Right cardiac atrium (tissue), 5 donors: ENCODE results near the gene ACYP1. TPM values are rescaled to one million over a fixed set of nuclear protein-coding genes. Genes with fewer than 3 reads are reported as not detected.

Experiments
- ATAC-seq, 2 donors: fragments of 200-7000 bp; cut with Tn5 transposase; one replicate each; pipeline versions ENCODE4 v1.8.0 to v1.9.1; 2020; ENCODE audit warnings: moderate library complexity in 2 of 2, mild to moderate bottlenecking in 1 of 2
- DNase-seq, 3 donors: peaks; one replicate each; pipeline ENCODE4 v3.0.0-alpha.2; 2020
- H3K27ac ChIP-seq: one replicate; pipeline ENCODE4 v1.5.1; 2013; ENCODE audit warnings: mild to moderate bottlenecking, low read length, control low read depth, moderate library complexity
- H3K27me3 ChIP-seq: one replicate; pipeline ENCODE4 v1.6.1; 2013; ENCODE audit not compliant: control insufficient read depth, insufficient read depth
- H3K4me1 ChIP-seq: one replicate; pipeline ENCODE4 v1.6.1; 2013; ENCODE audit warnings: low read length; ENCODE audit not compliant: control insufficient read depth, insufficient read depth
- H3K4me3 ChIP-seq: one replicate; pipeline ENCODE4 v1.5.1; 2013; ENCODE audit warnings: low read length, control low read depth
- H3K9me3 ChIP-seq: one replicate; pipeline ENCODE4 v1.6.1; 2013; ENCODE audit warnings: low read length; ENCODE audit not compliant: control insufficient read depth
- WGBS: extraction: QIAGEN DNeasy Blood & Tissue Kit; methylation state at CpG from one replicate; pipeline ENCODE4 v1.1.7; 2013; 5-methylcytosine and 5-hydroxymethylcytosine counted together
- intact Hi-C, 4 donors: fragments of 100-400 bp; cut with DNase I; formaldehyde crosslinking; loops; one replicate each; pipeline versions ENCODE4 v1.11.0 to v1.14.0; 2022 to 2023
- polyA plus RNA-seq: library from polyadenylated mRNA; stranded (reverse); fragments of 200-250 nt; gene quantifications from one replicate; pipeline ENCODE4 v1.2.3, GENCODE V29; 2013
- total RNA-seq, 4 donors: library from RNA; stranded (reverse); fragmentation: NEBNext Ultra II Directional; extraction: Animal tissue kit (Norgen Biotek cat#: 25700); gene quantifications; one replicate each; pipeline ENCODE4 v1.2.1, GENCODE V29; 2021
- donor health status: healthy with polysubstance abuse.
- donor health status: DM: no; HTN: yes; CAD: no.
- donor health status: DM: no; HTN: no; CAD: no.
- donor health status: DM: no; HTN: yes; CAD: no; lungs with severe emphysema.
- donor health status: DM: yes; HTN: yes; CAD: no.

Gene ACYP1
- total and polyA plus RNA-seq, 5 donors = 10.2 to 24.0 (median 11.6) TPM

DNA sequence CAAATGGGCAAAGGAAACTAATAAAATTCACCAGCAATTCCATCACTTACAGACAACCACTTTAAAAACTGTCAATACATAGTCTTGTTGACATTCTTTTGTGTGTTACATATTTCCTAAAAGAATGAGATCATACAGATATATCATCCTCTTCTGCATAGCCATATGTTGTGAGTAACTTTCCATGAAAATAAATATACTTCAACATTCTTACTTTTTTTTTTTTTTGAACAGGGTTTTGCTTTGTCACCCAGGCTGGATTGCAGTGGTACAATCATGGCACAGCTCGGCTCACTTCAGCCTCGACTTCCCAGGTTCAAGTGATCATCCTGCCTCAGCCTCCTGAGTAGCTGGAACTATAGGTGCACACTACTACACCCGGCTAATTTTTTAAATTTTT, 26.5 kb upstream of the ACYP1 start:
- H3K4me1 ChIP-seq = no peaks in the 10 kb centered on the region
- intact Hi-C loops = loop anchor here in 1 of 4 donors (10.0 kb wide), 1 partner anchor 176 kb away; no protein-coding TSS in a partner anchor
- no peaks in the 10 kb centered on the region for H3K9me3 ChIP-seq
- no peak for DNase-seq
- no peak for ATAC-seq
- WGBS = 92% methylated on average over 3 of the region's 3 CpGs
- no peak overlapping the region for H3K27ac ChIP-seq
- H3K4me3 ChIP-seq = no peak overlapping the region
- H3K27me3 ChIP-seq = no peaks in the 10 kb centered on the region

GRCh38 chr14:75088566-75089373, 24.9 kb upstream of the ACYP1 start:
- WGBS = 69% methylated on average over 7 of the region's 7 CpGs
- Histone ChIP-seq H3K4me1 (no peaks in the 10 kb centered on the region), H3K9me3 (no peaks in the 10 kb centered on the region), H3K27me3 (no peaks in the 10 kb centered on the region), H3K27ac (no peak overlapping the region), H3K4me3 (no peak overlapping the region)
- ATAC-seq (peak; percentile 67 to 79), DNase-seq (no peak)
- intact Hi-C loops = loop anchor here in 3 of 4 donors (2.0 to 10.0 kb wide), 6 partner anchors 141 to 226 kb away; no protein-coding TSS in a partner anchor

DNA sequence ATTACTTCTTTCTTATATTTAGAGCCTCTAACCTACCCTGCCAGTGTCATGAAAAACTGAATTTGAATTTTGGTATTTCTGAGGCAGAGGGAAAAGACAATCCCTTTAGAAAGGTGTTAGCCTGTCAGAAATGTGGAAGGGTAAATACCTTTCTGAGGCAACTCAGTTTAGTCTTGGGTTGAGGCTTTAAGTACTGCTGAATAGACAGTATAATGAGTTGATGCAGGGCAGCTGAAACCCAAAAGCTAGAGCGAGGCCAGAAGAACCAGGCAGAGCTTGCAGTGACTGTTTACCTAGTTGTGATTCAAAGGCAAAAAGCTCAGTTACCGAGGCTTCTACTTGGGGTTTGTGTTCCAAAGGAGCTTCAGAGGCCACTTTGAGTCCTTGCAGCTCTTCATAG, 24.3 kb upstream of the ACYP1 start:
- no peak for ATAC-seq
- intact Hi-C loops = loop anchor here in 3 of 4 donors (2.0 to 10.0 kb wide), 6 partner anchors 141 to 226 kb away; no protein-coding TSS in a partner anchor
- H3K27me3 ChIP-seq = no peaks in the 10 kb centered on the region

DNA sequence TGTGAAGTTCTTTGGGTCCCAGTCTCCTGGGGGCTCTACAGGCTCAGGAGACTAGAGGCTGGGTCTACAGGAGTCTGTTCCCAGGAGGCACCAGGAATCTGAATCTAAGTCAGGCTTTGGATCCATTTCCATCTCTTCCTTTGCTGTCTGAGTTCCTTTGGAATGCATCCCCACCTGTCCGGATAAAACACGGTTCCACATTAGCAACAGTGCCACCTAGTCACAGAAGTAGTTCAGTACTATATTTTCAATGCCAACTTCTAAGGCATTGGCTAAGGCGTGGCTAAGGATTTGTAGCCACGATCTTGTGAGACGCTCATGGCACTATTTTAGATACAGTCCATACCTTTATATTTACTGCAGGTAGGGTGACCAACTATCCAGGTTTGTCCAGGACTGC, 20.7 kb upstream of the ACYP1 start:
- ATAC-seq = no peak
- intact Hi-C loops = loop anchor here in 1 of 4 donors (10.0 kb wide), 1 partner anchor 140 kb away; no protein-coding TSS in a partner anchor
- H3K27ac ChIP-seq = no peak overlapping the region

More for the DNA sequence above, 24.3 kb upstream of the ACYP1 start:
- Histone ChIP-seq H3K4me1 (no peaks in the 10 kb centered on the region), H3K9me3 (no peaks in the 10 kb centered on the region), H3K4me3 (no peak overlapping the region), H3K27ac (no peak overlapping the region)
- 90% methylated on average over 2 of the region's 2 CpGs for WGBS
- DNase-seq = no peak

DNA sequence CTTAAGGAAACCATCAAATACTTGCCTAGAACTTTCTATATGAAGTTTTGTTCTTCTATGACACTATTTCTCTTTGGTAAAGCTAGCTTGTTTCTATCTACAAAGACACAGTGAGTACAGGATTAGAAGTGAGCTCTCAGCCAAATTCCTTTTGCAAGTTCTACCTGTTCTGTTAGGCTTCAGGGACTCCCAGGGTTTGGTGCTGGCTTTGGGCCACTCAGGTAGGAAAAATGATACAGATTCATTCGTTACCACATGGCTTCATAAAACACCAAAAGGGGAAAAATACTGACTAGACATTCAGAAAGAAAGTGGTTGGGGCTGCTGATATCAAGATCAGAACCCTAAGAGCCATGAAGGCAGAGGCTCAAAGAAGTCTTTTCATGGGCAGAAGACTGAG, 19.4 kb upstream of the ACYP1 start:
- Histone ChIP-seq H3K4me1 (no peaks in the 10 kb centered on the region), H3K4me3 (no peak overlapping the region), H3K27me3 (no peaks in the 10 kb centered on the region), H3K27ac (no peak overlapping the region), H3K9me3 (no peaks in the 10 kb centered on the region)
- no peak for ATAC-seq
- intact Hi-C loops = loop anchor here in 1 of 4 donors (10.0 kb wide), 1 partner anchor 138 kb away; no protein-coding TSS in a partner anchor
- no peak for DNase-seq
- WGBS = 95% methylated on average over 1 of the region's 1 CpG

More for the DNA sequence above, 20.7 kb upstream of the ACYP1 start:
- DNase-seq = no peak
- no peak overlapping the region for H3K4me3 ChIP-seq
- no peaks in the 10 kb centered on the region for H3K27me3 ChIP-seq
- 63% methylated on average over 5 of the region's 5 CpGs for WGBS
- no peaks in the 10 kb centered on the region for H3K9me3 ChIP-seq
- H3K4me1 ChIP-seq = no peaks in the 10 kb centered on the region

- Histone ChIP-seq H3K27ac (no peak overlapping the region), H3K4me3 (no peak overlapping the region), H3K4me1 (no peaks in the 10 kb centered on the region), H3K9me3 (no peaks in the 10 kb centered on the region), H3K27me3 (no peaks in the 10 kb centered on the region)
- DNase-seq (no peak), ATAC-seq (no peak)
- intact Hi-C loops = loop anchor here in 1 of 4 donors (10.0 kb wide), 1 partner anchor 137 kb away; no protein-coding TSS in a partner anchor
- WGBS = 54% methylated on average over 2 of the region's 2 CpGs
Measured at GRCh38 chr14:75081660-75082229, 17.9 kb upstream of the ACYP1 start.

DNA sequence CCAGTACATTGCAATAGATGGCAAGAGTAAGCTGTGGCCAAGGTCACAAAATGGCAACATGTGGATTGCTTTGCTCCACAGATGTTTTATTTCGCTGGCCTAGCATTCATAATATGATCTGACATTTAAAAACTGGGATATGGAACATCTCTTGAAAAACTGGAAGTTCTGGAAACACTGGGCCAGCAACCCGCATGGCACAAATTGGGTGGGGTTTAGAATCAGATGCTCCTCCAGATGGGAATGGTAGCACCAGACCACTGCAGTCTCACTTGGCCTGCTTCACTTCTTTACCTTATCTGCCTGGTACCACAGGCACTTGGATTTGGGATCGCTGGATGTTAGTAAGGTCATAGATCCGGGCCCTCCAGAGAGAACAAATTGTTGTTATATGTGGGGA, 15.7 kb upstream of the ACYP1 start:
- ATAC-seq (no peak), DNase-seq (no peak)
- Histone ChIP-seq H3K4me1 (no peaks in the 10 kb centered on the region), H3K4me3 (no peak overlapping the region), H3K27me3 (no peaks in the 10 kb centered on the region), H3K9me3 (no peaks in the 10 kb centered on the region), H3K27ac (no peak overlapping the region)
- intact Hi-C loops = loop anchor here in 1 of 4 donors (10.0 kb wide), 1 partner anchor 65 kb away; no protein-coding TSS in a partner anchor
- 71% methylated on average over 4 of the region's 4 CpGs for whole genome bisulfite sequencing

DNA sequence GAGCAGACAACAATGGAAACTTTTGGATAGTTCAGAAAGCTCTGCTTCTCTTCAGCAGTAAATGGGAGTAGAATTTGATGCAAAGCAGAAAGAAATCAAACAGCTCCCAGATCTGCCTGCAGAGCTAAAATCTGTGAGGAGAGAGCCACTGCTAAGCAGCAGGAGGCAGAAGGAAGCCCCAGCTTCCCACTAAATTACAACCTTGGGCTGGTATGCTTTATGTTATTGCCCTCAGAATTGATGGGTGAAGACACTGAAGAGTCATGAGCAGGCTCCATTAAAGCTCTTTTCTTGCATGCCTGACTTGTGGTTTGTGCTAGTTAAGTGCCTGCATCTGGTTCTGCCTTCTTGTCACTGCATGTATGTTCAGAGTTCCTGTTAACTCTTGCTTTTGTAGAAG, 14.0 kb upstream of the ACYP1 start:
- Histone ChIP-seq H3K27me3 (no peaks in the 10 kb centered on the region), H3K4me1 (no peaks in the 10 kb centered on the region), H3K27ac (no peak overlapping the region), H3K9me3 (no peaks in the 10 kb centered on the region), H3K4me3 (no peak overlapping the region)
- DNase-seq = no peak
- ATAC-seq = no peak
- intact Hi-C loops = loop anchor here in 1 of 4 donors (10.0 kb wide), 1 partner anchor 63 kb away; no protein-coding TSS in a partner anchor

DNA sequence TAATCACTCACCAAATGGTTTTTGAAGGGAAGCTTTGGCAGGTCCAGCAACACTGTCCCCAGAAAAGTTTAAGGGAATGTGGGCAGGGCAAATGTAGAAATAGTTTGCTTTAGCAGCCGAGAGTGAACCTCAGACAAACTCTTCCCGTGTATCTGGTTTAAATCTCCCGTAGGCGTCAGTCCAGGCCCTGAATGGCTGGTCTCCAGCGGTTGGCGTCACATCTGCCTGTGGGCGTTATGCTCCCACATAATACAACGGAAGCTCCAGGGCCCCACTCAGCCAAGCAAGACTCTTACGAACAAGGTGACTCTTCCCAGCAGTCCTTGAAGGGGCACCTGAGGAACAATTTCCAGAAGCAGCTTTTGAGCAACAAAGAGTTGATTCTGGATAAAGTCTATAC, 6.6 kb upstream of the ACYP1 start:
- Histone ChIP-seq H3K27me3 (no peaks in the 10 kb centered on the region), H3K4me1 (peaks cover 4% of the 10 kb centered on the region), H3K4me3 (no peak overlapping the region), H3K9me3 (no peaks in the 10 kb centered on the region), H3K27ac (peak overlapping the region; percentile 84)
- intact Hi-C loops = loop anchor here in 1 of 4 donors (10.0 kb wide), 1 partner anchor 56 kb away; no protein-coding TSS in a partner anchor
- ATAC-seq (no peak), DNase-seq (peak in 1 of 3 donors; percentile 57)
- WGBS = 68% methylated on average over 9 of the region's 9 CpGs

GRCh38 chr14:75069811-75070145, 6.0 kb upstream of the ACYP1 start:
- intact Hi-C loops = loop anchor here in 2 of 4 donors (10.0 kb wide), 2 partner anchors 55 to 65 kb away; partner anchors contain the start of gene EIF2B2 (in 1 of the 2)
- WGBS = 29% methylated on average over 12 of the region's 12 CpGs
- peak overlapping the region; percentile 43 for H3K4me3 ChIP-seq
- peaks cover 4% of the 10 kb centered on the region for H3K4me1 ChIP-seq
- ATAC-seq (peak; percentile 4 to 7), DNase-seq (no peak)
- H3K27me3 ChIP-seq = no peaks in the 10 kb centered on the region
- peak overlapping the region; percentile 84 for H3K27ac ChIP-seq
- H3K9me3 ChIP-seq = no peaks in the 10 kb centered on the region
